Osteoblast (primary cell): ENCODE results near the gene ITGA2. TPM values are rescaled to one million over a fixed set of nuclear protein-coding genes. Genes with fewer than 3 reads are reported as not detected.

Source experiments
- DNase-seq: peaks from one replicate; pipeline ENCODE4 v3.0.0; 2011; ENCODE audit warnings: low spot score, mixed read lengths; ENCODE audit not compliant: insufficient read length; ENCODE audit errors: missing footprints
- H2AFZ ChIP-seq: 2 replicates; pipeline ENCODE4 v1.6.0; 2011; ENCODE audit warnings: mild to moderate bottlenecking, low read length
- H3K27ac ChIP-seq: 2 replicates; pipeline ENCODE4 v1.5.1; 2011; ENCODE audit warnings: mild to moderate bottlenecking, low read depth, low read length, moderate library complexity
- H3K27me3 ChIP-seq: 2 replicates; pipeline ENCODE4 v1.6.0; 2012; ENCODE audit warnings: mild to moderate bottlenecking, control low read depth, inconsistent platforms, low read length, moderate library complexity; ENCODE audit not compliant: insufficient read depth
- H3K36me3 ChIP-seq: 2 replicates; pipeline ENCODE4 v1.5.1; 2011; ENCODE audit warnings: mild to moderate bottlenecking, low read length, control low read depth, moderate library complexity; ENCODE audit not compliant: insufficient read depth
- H3K4me1 ChIP-seq: 2 replicates; pipeline ENCODE4 v1.5.1; 2011; ENCODE audit warnings: mild to moderate bottlenecking, low read length, control low read depth, moderate library complexity; ENCODE audit not compliant: insufficient read depth
- H3K4me2 ChIP-seq: 2 replicates; pipeline ENCODE4 v1.6.0; 2011; ENCODE audit warnings: mild to moderate bottlenecking, low read length; ENCODE audit not compliant: insufficient read depth
- H3K4me3 ChIP-seq: fragments of 200-600 bp; sonication (generic); 3 replicates; pipeline ENCODE4 v1.5.1; 2012; ENCODE audit warnings: mild to moderate bottlenecking, low read length, inconsistent platforms; ENCODE audit not compliant: insufficient read depth
- H3K79me2 ChIP-seq: 2 replicates; pipeline ENCODE4 v1.6.0; 2012; ENCODE audit warnings: mild to moderate bottlenecking, low read length, control low read depth, inconsistent platforms; ENCODE audit not compliant: insufficient read depth
- H3K9me3 ChIP-seq: 2 replicates; pipeline ENCODE4 v1.5.1; 2011; ENCODE audit warnings: low read depth, low read length, control low read depth
- H4K20me1 ChIP-seq: 2 replicates; pipeline ENCODE4 v1.6.0; 2012; ENCODE audit warnings: mild to moderate bottlenecking, low read length, control low read depth; ENCODE audit not compliant: insufficient read depth
- CTCF ChIP-seq: IDR thresholded peaks from 2 replicates; pipeline ENCODE4 v1.5.1; 2011; ENCODE audit warnings: mild to moderate bottlenecking, low read depth, low read length, moderate library complexity; ENCODE audit errors: extremely low read depth
- total RNA-seq: library from RNA; depleted of rRNA; stranded (reverse); fragments of >200 nt; gene quantifications from 2 replicates; pipeline ENCODE4 v1.2.3, GENCODE V29; 2012

ITGA2 gene
- total RNA-seq, 1 donor, result 2.9 TPM

- H3K27ac ChIP-seq, result peak overlapping the region; percentile 91
- no peaks in the 10 kb centered on the region for H3K27me3 ChIP-seq
- peaks cover 38% of the 10 kb centered on the region for H3K4me1 ChIP-seq
- H3K9me3 ChIP-seq, result no peaks in the 10 kb centered on the region
- no peaks in the 10 kb centered on the region for H3K36me3 ChIP-seq
- peak overlapping the region; percentile 8 for H3K4me3 ChIP-seq
- peak overlapping the region; percentile 33 for H3K4me2 ChIP-seq
- TF ChIP-seq CTCF, result no peak
- H2AFZ ChIP-seq, result peak overlapping the region; percentile 45
- no peaks in the 10 kb centered on the region for H4K20me1 ChIP-seq
- DNase-seq, result peak; percentile 19
- no peaks in the 10 kb centered on the region for H3K79me2 ChIP-seq
These were observed 42.5 kb downstream of the ITGA2 start for GRCh38 chr5:53031695-53032096.

GRCh38 chr5:53032188-53032587 is 43.0 kb downstream of the ITGA2 start:
- no peak overlapping the region for H3K4me2 ChIP-seq
- H3K4me3 ChIP-seq, result no peak overlapping the region
- no peak for DNase-seq
- no peaks in the 10 kb centered on the region for H3K36me3 ChIP-seq
- H3K27me3 ChIP-seq, result no peaks in the 10 kb centered on the region
- no peak for TF ChIP-seq CTCF
- no peaks in the 10 kb centered on the region for H3K9me3 ChIP-seq
- peak overlapping the region; percentile 91 for H3K27ac ChIP-seq
- H4K20me1 ChIP-seq, result no peaks in the 10 kb centered on the region
- peaks cover 43% of the 10 kb centered on the region for H3K4me1 ChIP-seq
- no peaks in the 10 kb centered on the region for H3K79me2 ChIP-seq
- H2AFZ ChIP-seq, result no peak overlapping the region

GRCh38 chr5:53034832-53035231 is 45.7 kb downstream of the ITGA2 start:
- no peaks in the 10 kb centered on the region for H3K36me3 ChIP-seq
- no peaks in the 10 kb centered on the region for H3K9me3 ChIP-seq
- H4K20me1 ChIP-seq, result no peaks in the 10 kb centered on the region
- no peak overlapping the region for H3K27ac ChIP-seq
- H3K4me3 ChIP-seq, result no peak overlapping the region
- no peaks in the 10 kb centered on the region for H3K27me3 ChIP-seq
- no peak for TF ChIP-seq CTCF
- DNase-seq, result no peak
- no peaks in the 10 kb centered on the region for H3K79me2 ChIP-seq
- no peak overlapping the region for H3K4me2 ChIP-seq
- H2AFZ ChIP-seq, result no peak overlapping the region
- peaks cover 43% of the 10 kb centered on the region for H3K4me1 ChIP-seq

GRCh38 chr5:53035868-53036381 is 46.8 kb downstream of the ITGA2 start:
- Histone ChIP-seq H3K4me3 (no peak overlapping the region), H3K27ac (peak overlapping the region; percentile 62), H3K4me2 (no peak overlapping the region), H3K27me3 (no peaks in the 10 kb centered on the region), H2AFZ (no peak overlapping the region), H4K20me1 (no peaks in the 10 kb centered on the region), H3K4me1 (peaks cover 41% of the 10 kb centered on the region), H3K79me2 (no peaks in the 10 kb centered on the region), H3K9me3 (no peaks in the 10 kb centered on the region), H3K36me3 (no peaks in the 10 kb centered on the region)
- DNase-seq, result no peak
- TF ChIP-seq CTCF, result peak; percentile 45
